DND-41 (cell line): ENCODE results near the gene PP2D1.
"Not testable (repeated sequence)": the region's sequence is repeated elsewhere in the genome, so short reads cannot be mapped to it uniquely, and the experiment has no call there.

ENCODE experiments used
- CTCF ChIP-seq: IDR thresholded peaks from 2 replicates; pipeline ENCODE4 v1.5.1; 2012; ENCODE audit warnings: borderline replicate concordance, low read length, moderate library complexity, mild to moderate bottlenecking; ENCODE audit not compliant: poor library complexity, severe bottlenecking; ENCODE audit errors: extremely low read depth
- EZH2 ChIP-seq: IDR thresholded peaks from 3 replicates; pipeline ENCODE4 v1.6.1; 2012; ENCODE audit warnings: borderline replicate concordance, low read depth, mild to moderate bottlenecking, moderate library complexity, low read length, inconsistent platforms; ENCODE audit not compliant: severe bottlenecking

GRCh38 chr3:19988904-19989303 lies 23.2 kb downstream of the PP2D1 start:
- TF ChIP-seq CTCF, EZH2: not testable (repeated sequence)
